ENCODE data around the gene NUP160.
"Not testable (repeated sequence)": the region's sequence is repeated elsewhere in the genome, so short reads cannot be mapped to it uniquely, and the experiment has no call there.

The NUP160 gene

GRCh38 chr11:47879259-47880158, 31.4 kb upstream of the NUP160 start:
- no peak for DNase-seq
- no peak for TF ChIP-seq POLR2A (IDR thresholded peaks at IDR 0.05; ENCODE audit: low read length)
- no peak for TF ChIP-seq GATA1 (IDR thresholded peaks at IDR 0.05; ENCODE audit: low read depth, low read length)

DNA sequence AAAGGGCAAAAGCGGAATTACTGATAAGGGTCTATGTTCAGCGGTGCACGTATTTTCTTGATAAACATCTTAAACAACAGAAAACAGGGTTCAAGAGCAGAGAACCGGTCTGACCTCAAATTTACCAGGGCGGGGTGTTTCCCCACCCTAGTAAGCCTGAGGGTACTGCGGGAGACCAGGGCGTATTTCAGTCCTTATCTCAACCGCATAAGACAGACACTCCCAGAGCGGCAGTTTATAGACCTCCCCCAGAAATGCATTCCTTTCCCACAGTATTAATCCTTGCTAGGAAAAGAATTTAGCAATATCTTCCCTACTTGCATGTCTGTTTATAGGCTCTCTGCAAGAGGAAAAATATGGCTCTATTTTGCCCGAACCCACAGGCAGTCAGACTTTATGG, 27.7 kb upstream of the NUP160 start:
- DNase-seq: peak; percentile 18 to 22

- TF ChIP-seq GATA1 (IDR thresholded peaks at IDR 0.05; ENCODE audit: low read depth, low read length) (no peak), POLR2A (IDR thresholded peaks at IDR 0.05; ENCODE audit: low read length) (no peak)
- DNase-seq: no peak
Measured at GRCh38 chr11:47870404-47870803, 22.3 kb upstream of the NUP160 start.

DNA sequence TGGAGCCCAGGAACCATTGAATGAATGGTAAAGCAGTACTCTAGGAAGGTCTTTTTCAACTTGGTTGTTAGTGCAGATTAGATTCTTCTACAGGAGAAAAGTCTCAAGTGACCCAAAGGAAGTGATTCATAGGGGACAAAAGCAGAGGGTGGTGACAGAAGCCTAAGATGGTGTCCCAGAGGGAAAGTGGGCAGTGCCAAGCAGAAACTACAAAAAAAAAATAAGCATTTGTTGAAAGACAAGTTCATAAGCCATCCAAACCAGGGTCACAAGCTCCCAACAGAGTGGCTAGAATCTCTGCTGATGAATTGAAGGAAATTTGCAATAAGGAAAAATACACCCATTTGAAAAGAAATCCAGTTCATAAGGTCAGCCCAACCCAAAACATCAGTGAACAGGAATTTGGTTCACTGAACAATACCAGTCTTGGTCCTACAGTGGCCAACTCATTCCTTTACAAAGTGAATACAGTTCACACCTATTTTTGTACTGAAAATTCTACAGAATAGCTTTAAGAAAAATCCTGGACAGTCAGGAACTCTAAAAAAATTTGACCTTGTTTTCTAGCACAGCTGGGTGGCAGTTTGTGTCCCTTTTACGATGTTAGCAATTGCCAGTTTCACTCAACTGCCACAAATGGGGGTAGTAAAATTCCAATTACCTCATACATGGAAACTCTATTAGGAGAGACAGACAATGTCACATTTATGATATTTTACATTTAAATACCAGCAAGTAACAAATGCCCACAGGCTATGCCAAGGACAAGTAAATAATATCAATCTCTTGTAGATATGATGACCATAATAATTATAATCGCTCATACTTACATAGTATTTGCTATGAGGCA, 21.6 kb upstream of the NUP160 start:
- DNase-seq: no peak
- no peak for TF ChIP-seq GATA1 (IDR thresholded peaks at IDR 0.05; ENCODE audit: low read depth, low read length)
- no peak for TF ChIP-seq POLR2A (IDR thresholded peaks at IDR 0.05; ENCODE audit: low read length)

DNA sequence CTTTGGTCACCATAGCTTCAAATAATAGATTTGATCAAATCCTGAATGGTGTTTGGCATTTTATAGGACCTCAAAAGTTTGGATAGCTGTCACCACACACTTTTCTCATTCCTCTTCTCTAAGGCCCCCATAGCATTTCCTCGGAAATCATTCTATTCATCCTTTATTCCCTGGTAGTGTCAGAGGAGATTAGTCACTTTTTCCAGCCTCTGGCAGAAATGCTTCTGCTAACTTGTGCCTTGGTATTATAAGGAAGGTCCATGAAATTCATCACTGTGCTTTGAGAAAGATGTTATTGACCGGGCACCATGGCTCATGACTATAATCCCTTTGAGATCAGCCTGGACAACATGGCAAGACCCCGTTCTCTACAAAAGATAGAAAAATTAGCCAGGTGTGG, 19.7 kb upstream of the NUP160 start:
- no peak for DNase-seq
- TF ChIP-seq POLR2A (IDR thresholded peaks at IDR 0.05; ENCODE audit: low read length) (no peak), GATA1 (IDR thresholded peaks at IDR 0.05; ENCODE audit: low read depth, low read length) (no peak)

DNA sequence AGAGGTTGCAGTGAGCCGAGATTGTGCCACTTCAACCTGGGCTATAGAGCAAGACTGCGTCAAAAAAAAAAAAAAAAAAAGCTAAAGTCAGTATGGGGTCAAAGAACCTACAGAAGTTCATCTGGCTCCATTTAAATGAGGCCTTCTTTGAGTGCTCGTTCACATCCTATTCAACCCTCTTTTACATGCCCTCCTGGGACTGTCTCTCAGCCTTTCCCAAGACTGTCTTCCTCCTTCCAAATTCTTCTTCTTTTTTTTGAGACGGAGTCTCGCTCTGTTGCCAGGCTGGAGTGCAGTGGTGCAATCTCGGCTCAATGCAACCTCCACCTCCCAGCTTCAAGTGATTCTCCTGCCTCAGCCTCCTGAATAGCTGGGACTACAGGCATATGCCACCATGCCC, 18.7 kb upstream of the NUP160 start:
- DNase-seq: not testable (repeated sequence)

DNA sequence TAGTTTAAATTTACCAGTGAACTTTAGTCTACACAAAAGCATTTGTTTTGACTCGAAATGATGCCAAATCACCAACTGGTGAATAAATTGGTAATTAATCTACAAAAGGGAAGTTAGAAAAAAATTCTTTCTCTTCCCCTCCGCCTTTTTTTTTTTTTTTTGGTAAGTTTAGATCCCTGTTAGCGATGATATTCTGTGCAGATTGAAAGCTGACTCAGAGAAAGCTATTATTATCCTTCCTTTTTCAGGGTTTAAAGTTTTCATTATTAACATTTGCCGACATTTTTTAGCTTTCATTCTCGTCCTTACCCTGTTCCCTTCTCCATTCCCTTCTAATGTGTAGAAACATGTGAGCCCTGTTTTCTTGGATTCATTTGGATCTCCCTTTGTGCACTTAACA, 16.8 kb upstream of the NUP160 start:
- DNase-seq: no peak
- TF ChIP-seq POLR2A (IDR thresholded peaks at IDR 0.05; ENCODE audit: low read length) (no peak), GATA1 (IDR thresholded peaks at IDR 0.05; ENCODE audit: low read depth, low read length) (no peak)

DNA sequence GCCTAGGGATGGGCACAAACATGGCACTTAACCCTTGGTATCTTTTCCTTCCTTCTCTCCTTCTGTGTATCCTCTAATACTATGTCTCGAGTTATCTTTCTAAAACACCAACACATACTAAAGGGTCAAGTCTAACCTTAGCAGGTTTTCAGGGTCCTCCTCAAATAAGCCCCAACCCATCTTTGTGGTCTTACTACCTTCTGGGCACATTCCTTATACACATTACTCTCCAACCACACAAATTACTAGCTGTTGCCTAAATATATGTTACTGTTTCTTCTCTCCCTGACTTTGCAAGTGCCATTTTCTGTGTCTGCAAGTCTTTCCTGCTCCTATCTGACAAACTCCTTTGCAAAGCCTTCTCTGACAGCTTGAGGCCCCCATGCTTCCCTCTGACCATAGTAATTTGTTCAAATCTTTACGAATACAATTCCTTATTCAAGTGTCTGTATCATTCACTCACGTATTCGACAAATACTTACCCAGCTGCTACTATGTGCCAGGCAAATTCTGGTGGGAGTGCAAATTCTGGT, 15.8 kb upstream of the NUP160 start:
- TF ChIP-seq GATA1 (IDR thresholded peaks at IDR 0.05; ENCODE audit: low read depth, low read length) (no peak), POLR2A (IDR thresholded peaks at IDR 0.05; ENCODE audit: low read length) (no peak)
- no peak for DNase-seq

GRCh38 chr11:47863189-47863897, 15.2 kb upstream of the NUP160 start:
- TF ChIP-seq GATA1 (IDR thresholded peaks at IDR 0.05; ENCODE audit: low read depth, low read length): no peak
- no peak for TF ChIP-seq POLR2A (IDR thresholded peaks at IDR 0.05; ENCODE audit: low read length)
- DNase-seq: no peak

DNA sequence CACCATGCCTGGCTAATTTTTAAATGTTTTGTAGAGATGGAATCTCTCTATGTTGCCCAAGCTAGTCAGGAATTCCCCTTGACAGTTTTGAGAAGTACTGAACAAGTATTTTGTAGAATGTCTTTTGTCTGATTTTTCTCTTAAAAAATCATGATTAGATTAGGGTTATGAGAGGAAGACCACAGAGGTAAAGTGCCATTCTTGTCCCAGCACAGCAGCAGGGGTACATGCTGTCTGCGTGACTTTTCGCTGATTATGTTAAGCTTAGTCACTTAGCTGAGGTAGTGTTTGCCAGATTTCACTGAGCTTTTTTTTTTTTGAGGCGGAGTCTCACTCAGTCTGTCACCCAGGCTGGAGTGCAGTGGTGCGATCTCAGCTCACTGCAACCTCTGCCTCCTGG, 13.6 kb upstream of the NUP160 start:
- TF ChIP-seq POLR2A (IDR thresholded peaks at IDR 0.05; ENCODE audit: low read length) (no peak), GATA1 (IDR thresholded peaks at IDR 0.05; ENCODE audit: low read depth, low read length) (no peak)
- DNase-seq: peak; percentile 44 to 57

DNA sequence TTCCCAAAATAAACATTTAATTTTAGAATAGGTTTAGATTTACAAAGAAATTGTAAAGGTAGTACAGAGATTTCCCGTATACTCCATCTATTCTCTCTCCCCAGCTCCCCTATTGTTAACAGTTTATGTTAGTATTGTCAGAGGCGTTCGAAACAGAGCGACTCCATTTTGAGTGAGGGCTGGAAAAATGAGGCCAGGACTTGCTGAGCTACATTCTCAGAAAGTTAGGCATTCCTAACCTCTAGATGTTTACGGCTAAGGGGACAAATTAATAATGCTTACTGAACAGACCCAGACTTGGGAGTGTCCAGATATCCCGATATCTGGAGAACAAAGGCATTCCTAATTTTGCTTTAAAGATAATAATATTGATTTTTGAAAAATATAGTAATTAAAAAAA, 12.4 kb upstream of the NUP160 start:
- DNase-seq: no peak
- TF ChIP-seq GATA1 (IDR thresholded peaks at IDR 0.05; ENCODE audit: low read depth, low read length) (no peak), POLR2A (IDR thresholded peaks at IDR 0.05; ENCODE audit: low read length) (no peak)

DNA sequence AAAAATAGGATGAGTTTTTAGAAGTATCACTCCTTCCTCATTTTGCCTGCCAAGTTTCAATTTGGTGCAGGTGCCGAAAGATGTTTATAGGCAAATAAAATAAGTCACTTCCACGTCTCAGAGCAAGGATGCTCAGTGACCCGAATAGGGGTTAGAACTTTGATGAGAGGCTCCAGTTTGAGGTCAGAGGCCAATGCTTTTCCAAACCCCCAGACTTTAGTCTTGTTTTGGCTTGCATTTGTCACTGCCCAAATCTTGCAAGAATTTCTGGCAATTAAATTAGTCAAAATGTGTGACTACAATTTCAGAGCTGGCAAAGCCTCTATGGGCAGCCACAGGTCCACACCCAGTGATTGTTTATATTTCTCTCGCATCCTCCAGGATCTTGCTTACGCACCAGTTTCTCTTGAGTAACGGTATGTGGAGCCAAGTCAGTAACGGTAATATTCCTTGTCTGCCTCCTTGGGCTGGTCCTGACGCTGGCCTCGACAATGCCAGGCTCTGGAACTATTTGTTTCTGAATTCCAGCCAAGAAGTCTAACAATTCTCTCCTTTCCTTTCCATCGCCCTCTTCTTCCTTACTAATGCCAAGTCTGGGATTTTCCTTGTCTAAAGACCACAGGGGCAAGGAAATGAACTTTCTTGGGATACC, 9.9 kb upstream of the NUP160 start:
- no peak for DNase-seq
- TF ChIP-seq GATA1 (IDR thresholded peaks at IDR 0.05; ENCODE audit: low read depth, low read length): no peak
- TF ChIP-seq POLR2A (IDR thresholded peaks at IDR 0.05; ENCODE audit: low read length): no peak

GRCh38 chr11:47857485-47857884, 9.3 kb upstream of the NUP160 start:
- TF ChIP-seq POLR2A (IDR thresholded peaks at IDR 0.05; ENCODE audit: low read length) (no peak), GATA1 (IDR thresholded peaks at IDR 0.05; ENCODE audit: low read depth, low read length) (no peak)
- no peak for DNase-seq

Measured in erythroblast (primary cell).